ENCODE results near the gene SP140. TPM values are rescaled to one million over a fixed set of nuclear protein-coding genes. Genes with fewer than 3 reads are reported as not detected.
"Not testable (repeated sequence)": the region's sequence is repeated elsewhere in the genome, so short reads cannot be mapped to it uniquely, and the experiment has no call there.

Gene SP140
- polyA plus RNA-seq, 2 donors: 0.28 to 0.71 TPM

DNA sequence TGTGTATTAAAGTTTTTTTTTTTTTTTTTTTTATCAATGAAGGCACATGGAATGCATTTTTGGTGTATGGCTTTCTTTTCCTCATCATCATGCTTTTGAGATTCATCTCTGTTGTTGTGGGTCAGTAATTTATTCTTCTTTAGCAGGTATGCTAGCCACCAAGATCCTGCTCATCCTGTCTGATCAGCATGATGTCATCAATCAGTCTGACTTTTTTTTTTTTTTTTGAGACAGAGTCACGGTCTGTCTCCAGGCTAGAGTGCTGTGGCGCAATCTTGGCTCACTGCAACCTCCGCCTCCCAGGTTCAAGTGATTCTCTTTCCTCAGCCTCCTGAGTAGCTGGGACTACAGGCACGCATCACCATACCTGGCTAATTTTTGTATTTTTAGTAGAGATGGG lies 2.7 kb upstream of the SP140 start:
- H3K4me3 ChIP-seq (ENCODE audit: low read depth in 1 of 2, low read length in 2 of 2); H3K36me3 ChIP-seq (ENCODE audit: control insufficient read depth in 2 of 2, insufficient read depth in 2 of 2, low read length in 1 of 2); H3K27me3 ChIP-seq (ENCODE audit: control insufficient read depth in 1 of 2, insufficient read depth in 2 of 2, low read length in 2 of 2); H3K27ac ChIP-seq (ENCODE audit: low read depth in 2 of 2, low read length in 1 of 2); H3K9me3 ChIP-seq (ENCODE audit: control insufficient read depth in 2 of 2, insufficient read depth in 1 of 2, low read depth in 1 of 2, low read length in 1 of 2); H3K4me1 ChIP-seq (ENCODE audit: control insufficient read depth in 2 of 2, insufficient read depth in 2 of 2, low read length in 1 of 2): not testable (repeated sequence)
- 68 to 80% methylated on average over 4 of the region's 4 CpGs for WGBS, 2 donors

GRCh38 chr2:230224458-230224857 lies 1.1 kb upstream of the SP140 start:
- H3K27ac ChIP-seq (ENCODE audit: low read depth in 2 of 2, low read length in 1 of 2): no peak overlapping the region
- no peaks in the 10 kb centered on the region for H3K36me3 ChIP-seq (ENCODE audit: control insufficient read depth in 2 of 2, insufficient read depth in 2 of 2, low read length in 1 of 2)

DNA sequence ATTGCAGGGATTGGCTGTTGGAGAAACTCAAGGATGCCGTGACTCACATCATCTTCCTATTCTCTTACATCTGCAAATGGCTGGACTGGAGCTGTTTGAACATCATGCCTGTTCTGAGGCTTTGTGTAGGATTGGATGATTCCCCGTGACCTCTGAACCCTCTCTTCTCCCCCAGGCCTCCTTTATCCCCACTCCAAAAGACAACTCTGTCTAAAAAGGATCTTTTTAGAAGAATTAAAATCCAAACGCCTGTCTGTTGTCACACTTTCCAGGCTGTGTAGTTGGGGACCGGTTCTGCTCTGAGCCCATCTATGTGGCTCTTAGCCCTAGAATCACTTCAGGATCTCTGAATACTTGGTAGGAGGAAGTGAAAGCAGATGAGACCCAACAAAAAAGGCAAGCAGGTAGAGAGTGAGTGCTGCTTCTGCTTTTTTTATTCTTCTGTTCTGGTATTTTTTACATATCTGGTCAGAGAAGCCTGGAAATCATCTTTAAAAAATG lies 565 bp downstream of the SP140 start:
- Histone ChIP-seq H3K4me1 (ENCODE audit: control insufficient read depth in 2 of 2, insufficient read depth in 2 of 2, low read length in 1 of 2) (peaks cover 0 to 2% of the 10 kb centered on the region in 2 donors), H3K27ac (ENCODE audit: low read depth in 2 of 2, low read length in 1 of 2) (peak overlapping the region in 1 of 2 donors; percentile 66), H3K36me3 (ENCODE audit: control insufficient read depth in 2 of 2, insufficient read depth in 2 of 2, low read length in 1 of 2) (no peaks in the 10 kb centered on the region), H3K4me3 (ENCODE audit: low read depth in 1 of 2, low read length in 2 of 2) (no peak overlapping the region), H3K9me3 (ENCODE audit: control insufficient read depth in 2 of 2, insufficient read depth in 1 of 2, low read depth in 1 of 2, low read length in 1 of 2) (no peaks in the 10 kb centered on the region), H3K27me3 (ENCODE audit: control insufficient read depth in 1 of 2, insufficient read depth in 2 of 2, low read length in 2 of 2) (no peaks in the 10 kb centered on the region)
- WGBS, 2 donors: 82 to 88% methylated on average over 4 of the region's 4 CpGs

More at GRCh38 chr2:230224458-230224857, 1.1 kb upstream of the SP140 start:
- H3K27me3 ChIP-seq (ENCODE audit: control insufficient read depth in 1 of 2, insufficient read depth in 2 of 2, low read length in 2 of 2): no peaks in the 10 kb centered on the region
- H3K4me3 ChIP-seq (ENCODE audit: low read depth in 1 of 2, low read length in 2 of 2): no peak overlapping the region
- H3K4me1 ChIP-seq (ENCODE audit: control insufficient read depth in 2 of 2, insufficient read depth in 2 of 2, low read length in 1 of 2): peaks cover 0 to 5% of the 10 kb centered on the region in 2 donors
- H3K9me3 ChIP-seq (ENCODE audit: control insufficient read depth in 2 of 2, insufficient read depth in 1 of 2, low read depth in 1 of 2, low read length in 1 of 2): no peaks in the 10 kb centered on the region

DNA sequence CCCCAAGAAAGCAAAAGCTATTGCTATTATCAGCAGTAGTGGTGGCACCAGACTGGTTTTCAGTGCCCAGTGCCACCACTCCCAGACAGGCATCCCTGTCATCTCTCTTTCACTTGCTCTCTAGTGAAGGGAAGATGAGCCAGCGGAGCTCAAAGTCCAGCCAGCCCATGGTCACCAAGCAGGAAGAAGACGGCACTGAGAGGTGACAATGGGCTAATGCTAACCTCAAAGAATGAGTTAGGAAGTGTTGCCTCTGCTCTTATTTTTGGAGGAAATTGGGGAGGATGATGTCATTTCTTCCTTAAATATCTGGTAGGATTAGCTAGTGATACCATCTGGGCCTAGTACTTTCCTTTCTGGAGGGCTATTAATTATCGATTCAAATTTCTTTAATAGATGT lies 1.7 kb downstream of the SP140 start:
- H3K4me1 ChIP-seq (ENCODE audit: control insufficient read depth in 2 of 2, insufficient read depth in 2 of 2, low read length in 1 of 2): no peaks in the 10 kb centered on the region
- peak overlapping the region in 1 of 2 donors; percentile 12 for H3K4me3 ChIP-seq (ENCODE audit: low read depth in 1 of 2, low read length in 2 of 2)
- H3K27ac ChIP-seq (ENCODE audit: low read depth in 2 of 2, low read length in 1 of 2): peak overlapping the region in 1 of 2 donors; percentile 33
- 69 to 89% methylated on average over 3 of the region's 3 CpGs for WGBS, 2 donors
- no peaks in the 10 kb centered on the region for H3K27me3 ChIP-seq (ENCODE audit: control insufficient read depth in 1 of 2, insufficient read depth in 2 of 2, low read length in 2 of 2)
- H3K9me3 ChIP-seq (ENCODE audit: control insufficient read depth in 2 of 2, insufficient read depth in 1 of 2, low read depth in 1 of 2, low read length in 1 of 2): no peaks in the 10 kb centered on the region
- no peaks in the 10 kb centered on the region for H3K36me3 ChIP-seq (ENCODE audit: control insufficient read depth in 2 of 2, insufficient read depth in 2 of 2, low read length in 1 of 2)

DNA sequence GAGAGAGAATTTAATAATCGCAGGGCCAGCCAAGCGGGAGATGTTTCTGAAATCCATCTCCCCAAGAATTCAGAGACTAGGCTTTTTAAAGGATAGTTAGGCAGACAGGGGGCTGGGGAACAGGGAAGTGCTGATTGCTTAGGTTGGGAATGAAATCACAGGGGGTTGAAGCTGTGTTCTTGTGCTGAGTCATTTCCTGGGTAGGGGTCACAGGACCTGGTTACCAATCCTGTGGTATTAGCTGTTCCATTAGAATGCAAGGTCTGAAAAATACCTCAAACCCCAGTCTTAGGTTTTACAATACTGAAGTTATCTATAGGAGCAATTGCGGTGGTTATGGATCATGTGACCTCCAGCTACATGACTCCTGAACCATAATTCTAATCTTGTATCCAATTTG lies 4.6 kb downstream of the SP140 start:
- no peaks in the 10 kb centered on the region for H3K36me3 ChIP-seq (ENCODE audit: control insufficient read depth in 2 of 2, insufficient read depth in 2 of 2, low read length in 1 of 2)
- no peak overlapping the region for H3K4me3 ChIP-seq (ENCODE audit: low read depth in 1 of 2, low read length in 2 of 2)
- H3K27me3 ChIP-seq (ENCODE audit: control insufficient read depth in 1 of 2, insufficient read depth in 2 of 2, low read length in 2 of 2): no peaks in the 10 kb centered on the region
- H3K9me3 ChIP-seq (ENCODE audit: control insufficient read depth in 2 of 2, insufficient read depth in 1 of 2, low read depth in 1 of 2, low read length in 1 of 2): no peaks in the 10 kb centered on the region
- H3K27ac ChIP-seq (ENCODE audit: low read depth in 2 of 2, low read length in 1 of 2): no peak overlapping the region
- H3K4me1 ChIP-seq (ENCODE audit: control insufficient read depth in 2 of 2, insufficient read depth in 2 of 2, low read length in 1 of 2): peaks cover 0 to 2% of the 10 kb centered on the region in 2 donors
- WGBS, 2 donors: 88 to 91% methylated on average over 3 of the region's 3 CpGs

DNA sequence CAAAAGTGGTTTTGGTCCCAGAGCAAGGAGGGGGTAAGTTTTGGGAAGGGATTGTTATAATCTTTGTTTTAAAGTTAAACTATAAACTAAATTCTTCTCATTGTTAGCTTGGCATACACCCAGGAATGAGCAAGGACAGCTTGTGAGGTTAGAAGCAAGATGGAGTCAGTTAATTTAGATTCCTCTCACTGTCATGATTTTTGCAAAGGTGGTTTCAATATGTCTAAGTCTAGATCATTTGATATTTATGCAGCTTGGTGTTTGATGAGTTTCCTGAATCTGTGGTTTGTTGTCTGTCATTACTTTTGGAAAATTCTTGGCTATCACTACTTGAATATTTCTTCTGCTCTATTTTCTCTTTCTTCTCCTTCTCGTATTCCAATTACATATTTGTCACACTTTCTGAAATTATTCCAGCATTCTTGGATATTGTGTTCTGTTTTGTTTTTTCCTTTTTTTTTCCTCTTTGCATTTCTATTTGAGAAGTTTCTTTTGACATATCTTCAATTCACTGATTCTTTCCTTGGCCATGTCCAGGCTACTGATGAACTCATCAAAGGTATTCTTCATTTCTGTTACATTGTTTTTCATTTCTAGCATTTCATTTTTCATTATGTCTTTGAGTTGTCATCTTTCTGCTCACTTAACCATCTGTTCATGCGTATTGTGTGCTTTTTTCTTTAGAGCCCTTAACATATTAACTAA lies 5.1 kb downstream of the SP140 start:
- H3K27me3 ChIP-seq (ENCODE audit: control insufficient read depth in 1 of 2, insufficient read depth in 2 of 2, low read length in 2 of 2): no peaks in the 10 kb centered on the region
- 84 to 90% methylated on average over 2 of the region's 2 CpGs for WGBS, 2 donors
- H3K27ac ChIP-seq (ENCODE audit: low read depth in 2 of 2, low read length in 1 of 2): no peak overlapping the region

DNA sequence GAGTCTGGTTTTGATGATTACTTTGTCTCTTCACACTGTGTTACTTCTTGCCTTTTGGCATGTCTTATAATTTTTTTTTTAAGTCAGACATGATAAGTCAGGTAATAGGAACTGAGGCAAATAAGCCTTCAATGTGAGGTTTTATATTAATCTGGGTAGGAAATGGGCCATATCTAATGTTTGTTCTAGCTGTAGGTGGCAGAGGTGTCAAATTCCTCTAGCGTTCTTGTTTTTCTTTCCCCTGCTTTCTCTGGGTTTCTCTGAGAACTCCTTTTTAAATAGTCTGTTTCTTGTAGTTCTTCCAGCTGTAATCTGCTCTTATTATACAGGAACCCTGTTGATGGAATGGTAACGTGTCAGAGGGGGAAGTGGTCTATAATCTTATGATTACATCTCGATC lies 5.7 kb downstream of the SP140 start:
- Histone ChIP-seq H3K27me3 (ENCODE audit: control insufficient read depth in 1 of 2, insufficient read depth in 2 of 2, low read length in 2 of 2) (no peaks in the 10 kb centered on the region), H3K36me3 (ENCODE audit: control insufficient read depth in 2 of 2, insufficient read depth in 2 of 2, low read length in 1 of 2) (no peaks in the 10 kb centered on the region), H3K9me3 (ENCODE audit: control insufficient read depth in 2 of 2, insufficient read depth in 1 of 2, low read depth in 1 of 2, low read length in 1 of 2) (no peaks in the 10 kb centered on the region), H3K4me3 (ENCODE audit: low read depth in 1 of 2, low read length in 2 of 2) (no peak overlapping the region), H3K4me1 (ENCODE audit: control insufficient read depth in 2 of 2, insufficient read depth in 2 of 2, low read length in 1 of 2) (peaks cover 0 to 2% of the 10 kb centered on the region in 2 donors), H3K27ac (ENCODE audit: low read depth in 2 of 2, low read length in 1 of 2) (no peak overlapping the region)
- WGBS, 2 donors: 55 to 60% methylated on average over 3 of the region's 3 CpGs

More for the DNA sequence above, 5.1 kb downstream of the SP140 start:
- peaks cover 0 to 2% of the 10 kb centered on the region in 2 donors for H3K4me1 ChIP-seq (ENCODE audit: control insufficient read depth in 2 of 2, insufficient read depth in 2 of 2, low read length in 1 of 2)
- H3K36me3 ChIP-seq (ENCODE audit: control insufficient read depth in 2 of 2, insufficient read depth in 2 of 2, low read length in 1 of 2): no peaks in the 10 kb centered on the region
- H3K9me3 ChIP-seq (ENCODE audit: control insufficient read depth in 2 of 2, insufficient read depth in 1 of 2, low read depth in 1 of 2, low read length in 1 of 2): no peaks in the 10 kb centered on the region
- no peak overlapping the region for H3K4me3 ChIP-seq (ENCODE audit: low read depth in 1 of 2, low read length in 2 of 2)

- Histone ChIP-seq H3K27ac (ENCODE audit: low read depth in 2 of 2, low read length in 1 of 2) (no peak overlapping the region), H3K27me3 (ENCODE audit: control insufficient read depth in 1 of 2, insufficient read depth in 2 of 2, low read length in 2 of 2) (no peaks in the 10 kb centered on the region), H3K9me3 (ENCODE audit: control insufficient read depth in 2 of 2, insufficient read depth in 1 of 2, low read depth in 1 of 2, low read length in 1 of 2) (no peaks in the 10 kb centered on the region), H3K4me3 (ENCODE audit: low read depth in 1 of 2, low read length in 2 of 2) (no peak overlapping the region), H3K4me1 (ENCODE audit: control insufficient read depth in 2 of 2, insufficient read depth in 2 of 2, low read length in 1 of 2) (peaks cover 0 to 2% of the 10 kb centered on the region in 2 donors), H3K36me3 (ENCODE audit: control insufficient read depth in 2 of 2, insufficient read depth in 2 of 2, low read length in 1 of 2) (no peaks in the 10 kb centered on the region)
- 67 to 77% methylated on average over 3 of the region's 3 CpGs for WGBS, 2 donors
These were observed 8.7 kb downstream of the SP140 start for GRCh38 chr2:230234122-230234722.

GRCh38 chr2:230234845-230235244 lies 9.3 kb downstream of the SP140 start:
- WGBS, 2 donors: 73 to 76% methylated on average over 3 of the region's 3 CpGs
- Histone ChIP-seq H3K27me3 (ENCODE audit: control insufficient read depth in 1 of 2, insufficient read depth in 2 of 2, low read length in 2 of 2) (no peaks in the 10 kb centered on the region), H3K36me3 (ENCODE audit: control insufficient read depth in 2 of 2, insufficient read depth in 2 of 2, low read length in 1 of 2) (no peaks in the 10 kb centered on the region), H3K4me3 (ENCODE audit: low read depth in 1 of 2, low read length in 2 of 2) (no peak overlapping the region), H3K9me3 (ENCODE audit: control insufficient read depth in 2 of 2, insufficient read depth in 1 of 2, low read depth in 1 of 2, low read length in 1 of 2) (no peaks in the 10 kb centered on the region), H3K4me1 (ENCODE audit: control insufficient read depth in 2 of 2, insufficient read depth in 2 of 2, low read length in 1 of 2) (peaks cover 0 to 2% of the 10 kb centered on the region in 2 donors), H3K27ac (ENCODE audit: low read depth in 2 of 2, low read length in 1 of 2) (no peak overlapping the region)

GRCh38 chr2:230244211-230244610 lies 18.7 kb downstream of the SP140 start:
- Histone ChIP-seq H3K36me3 (ENCODE audit: control insufficient read depth in 2 of 2, insufficient read depth in 2 of 2, low read length in 1 of 2) (no peaks in the 10 kb centered on the region), H3K27ac (ENCODE audit: low read depth in 2 of 2, low read length in 1 of 2) (no peak overlapping the region), H3K4me1 (ENCODE audit: control insufficient read depth in 2 of 2, insufficient read depth in 2 of 2, low read length in 1 of 2) (no peaks in the 10 kb centered on the region), H3K27me3 (ENCODE audit: control insufficient read depth in 1 of 2, insufficient read depth in 2 of 2, low read length in 2 of 2) (no peaks in the 10 kb centered on the region), H3K4me3 (ENCODE audit: low read depth in 1 of 2, low read length in 2 of 2) (no peak overlapping the region), H3K9me3 (ENCODE audit: control insufficient read depth in 2 of 2, insufficient read depth in 1 of 2, low read depth in 1 of 2, low read length in 1 of 2) (no peaks in the 10 kb centered on the region)
- WGBS, 2 donors: 89 to 92% methylated on average over 2 of the region's 2 CpGs

Measured in esophagus (tissue), 2 donors.